GM21825 (cell line): ENCODE measurements around the gene GABRG3.

Source experiments
- ATAC-seq: cut with Tn5 transposase; IDR thresholded peaks from one replicate; pipeline ENCODE4 v1.9.1; 2021; ENCODE audit warnings: mild to moderate bottlenecking, moderate library complexity; ENCODE audit not compliant: unreplicated experiment

GABRG3 gene

GRCh38 chr15:27454281-27455075, 483.5 kb downstream of the GABRG3 start:
- ATAC-seq, result no peak

GRCh38 chr15:27456807-27457206, 485.8 kb downstream of the GABRG3 start:
- no peak for ATAC-seq

- no peak for ATAC-seq
These were observed 486.8 kb downstream of the GABRG3 start for GRCh38 chr15:27457766-27458165.

GRCh38 chr15:27458345-27459084, 487.5 kb downstream of the GABRG3 start:
- ATAC-seq, result no peak

GRCh38 chr15:27459836-27460235, 488.9 kb downstream of the GABRG3 start:
- no peak for ATAC-seq

- no peak for ATAC-seq
These were observed 490.2 kb downstream of the GABRG3 start for GRCh38 chr15:27461181-27461580.

GRCh38 chr15:27463525-27464088, 492.6 kb downstream of the GABRG3 start:
- no peak for ATAC-seq

- ATAC-seq, result no peak
These were observed 494.1 kb downstream of the GABRG3 start for GRCh38 chr15:27464941-27465612.

- ATAC-seq, result no peak
These were observed 495.8 kb downstream of the GABRG3 start for GRCh38 chr15:27466758-27467157.

GRCh38 chr15:27468151-27468591, 497.2 kb downstream of the GABRG3 start:
- ATAC-seq, result no peak

- no peak for ATAC-seq
These were observed 502.9 kb downstream of the GABRG3 start for GRCh38 chr15:27473845-27474244.

- no peak for ATAC-seq
These were observed 504.4 kb downstream of the GABRG3 start for GRCh38 chr15:27475395-27475794.

- ATAC-seq, result no peak
These were observed 508.5 kb downstream of the GABRG3 start for GRCh38 chr15:27479296-27480140.

- ATAC-seq, result no peak
These were observed 509.2 kb downstream of the GABRG3 start for GRCh38 chr15:27480141-27480530.

- no peak for ATAC-seq
These were observed 509.7 kb downstream of the GABRG3 start for GRCh38 chr15:27480642-27481041.

GRCh38 chr15:27481768-27482167, 510.8 kb downstream of the GABRG3 start:
- no peak for ATAC-seq

GRCh38 chr15:27482287-27482686, 511.3 kb downstream of the GABRG3 start:
- ATAC-seq, result no peak

GRCh38 chr15:27483124-27483523, 512.1 kb downstream of the GABRG3 start:
- ATAC-seq, result no peak

- ATAC-seq, result no peak
These were observed 514.3 kb downstream of the GABRG3 start for GRCh38 chr15:27485265-27485664.

GRCh38 chr15:27486051-27486450, 515.1 kb downstream of the GABRG3 start:
- ATAC-seq, result no peak
